Suprapubic skin (tissue), 4 donors: ENCODE data around the gene ANKRD30A. TPM values are rescaled to one million over a fixed set of nuclear protein-coding genes. Genes with fewer than 3 reads are reported as not detected.
"Not testable (repeated sequence)": the region's sequence is repeated elsewhere in the genome, so short reads cannot be mapped to it uniquely, and the experiment has no call there.

Source experiments
- DNase-seq, 2 donors: peaks; one replicate each; pipeline ENCODE4 v3.0.0-alpha.2; 2019; ENCODE audit warnings: low spot score in 2 of 2
- H3K27ac ChIP-seq: fragments of 200-600 bp; sonication (generic); one replicate; pipeline ENCODE4 v1.5.1; 2019
- H3K27me3 ChIP-seq: fragments of 200-600 bp; sonication (generic); one replicate; pipeline ENCODE4 v1.5.1; 2019
- H3K36me3 ChIP-seq: fragments of 200-600 bp; sonication (generic); one replicate; pipeline ENCODE4 v1.5.1; 2019
- H3K4me1 ChIP-seq: fragments of 200-600 bp; sonication (generic); one replicate; pipeline ENCODE4 v1.5.1; 2019
- H3K4me3 ChIP-seq: fragments of 200-600 bp; sonication (generic); one replicate; pipeline ENCODE4 v1.5.1; 2019; ENCODE audit warnings: mild to moderate bottlenecking
- H3K9me3 ChIP-seq: fragments of 200-600 bp; sonication (generic); one replicate; pipeline ENCODE4 v1.5.1; 2019
- EP300 ChIP-seq: sonication (generic); formaldehyde crosslinking; IDR thresholded peaks from one replicate; pipeline ENCODE4 v1.6.1; 2017; ENCODE audit warnings: antibody characterized with exemption
- POLR2A ChIP-seq, 2 donors: fragments of 450-650 bp; IDR thresholded peaks; one replicate each; pipeline ENCODE4 v1.6.1; 2017; ENCODE audit warnings: antibody characterized with exemption in 2 of 2, mild to moderate bottlenecking in 2 of 2, moderate library complexity in 2 of 2
- POLR2AphosphoS5 ChIP-seq, 3 donors: sonication (generic); formaldehyde crosslinking; IDR thresholded peaks; one replicate each; pipeline ENCODE4 v1.6.1; 2017; ENCODE audit warnings: antibody characterized with exemption in 3 of 3
- WGBS: methylation state at CpG from one replicate; pipeline ENCODE4 v1.1.5; 2018; 5-methylcytosine and 5-hydroxymethylcytosine counted together
- total RNA-seq, 4 donors: library from RNA; depleted of rRNA; stranded (reverse); fragments of >200 nt; gene quantifications; one replicate each; pipeline ENCODE4 v1.1.0, GENCODE V29; 2016
- TF ChIP-seq, protein P1 (sequence below), 2 donors: fragments of 200-600 bp in 1 of 2; fragments of 450-650 bp in 1 of 2; sonication (generic) in 1 of 2; IDR thresholded peaks; one replicate each; pipeline ENCODE4 v1.5.1; 2016 to 2019; ENCODE audit warnings: antibody characterized with exemption in 2 of 2, mild to moderate bottlenecking in 1 of 2, moderate library complexity in 1 of 2

Gene ANKRD30A
- total RNA-seq, 4 donors from 2014 or later = 0.24 TPM; not detected in 3

DNA sequence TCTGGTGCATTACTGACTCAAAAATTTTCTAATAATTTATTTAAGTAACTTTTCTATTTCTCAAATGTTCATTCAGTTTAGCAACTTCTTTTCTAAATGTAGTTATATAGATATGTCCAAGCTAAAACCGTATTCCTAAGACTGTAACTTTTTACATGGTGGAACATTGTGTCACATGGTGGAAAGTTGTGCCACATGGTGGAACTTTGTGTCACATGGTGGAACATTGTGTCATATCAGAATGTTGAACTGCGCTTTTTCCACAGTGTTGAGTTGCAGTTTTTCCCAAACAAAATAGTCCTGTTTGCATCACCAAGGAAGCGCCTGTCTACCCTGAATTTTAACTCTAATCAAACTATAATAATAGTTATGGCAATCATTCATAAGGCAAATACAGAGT lies 109.3 kb downstream of the ANKRD30A start:
- H3K4me1 ChIP-seq = no peaks in the 10 kb centered on the region

DNA sequence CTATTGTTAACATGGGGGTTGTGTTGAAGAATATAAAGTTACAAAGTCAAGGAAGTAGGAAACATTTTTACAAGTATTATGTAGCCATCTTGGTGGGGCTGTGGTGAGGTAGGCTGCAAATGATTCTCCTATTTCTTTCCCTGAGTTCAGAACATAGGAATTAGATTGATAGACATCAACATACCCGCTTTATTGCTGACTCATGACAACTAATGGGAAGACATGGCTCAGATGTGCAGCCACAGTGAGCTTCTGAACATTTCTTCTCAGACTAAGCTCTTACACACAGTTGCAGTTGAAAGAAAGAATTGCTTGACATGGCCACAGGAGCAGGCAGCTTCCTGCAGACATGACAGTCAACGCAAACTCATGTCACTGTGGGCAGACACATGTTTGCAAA lies 110.7 kb downstream of the ANKRD30A start:
- TF ChIP-seq POLR2AphosphoS5 (IDR thresholded peaks at IDR 0.05) = no peak
- TF ChIP-seq, protein P1, sequence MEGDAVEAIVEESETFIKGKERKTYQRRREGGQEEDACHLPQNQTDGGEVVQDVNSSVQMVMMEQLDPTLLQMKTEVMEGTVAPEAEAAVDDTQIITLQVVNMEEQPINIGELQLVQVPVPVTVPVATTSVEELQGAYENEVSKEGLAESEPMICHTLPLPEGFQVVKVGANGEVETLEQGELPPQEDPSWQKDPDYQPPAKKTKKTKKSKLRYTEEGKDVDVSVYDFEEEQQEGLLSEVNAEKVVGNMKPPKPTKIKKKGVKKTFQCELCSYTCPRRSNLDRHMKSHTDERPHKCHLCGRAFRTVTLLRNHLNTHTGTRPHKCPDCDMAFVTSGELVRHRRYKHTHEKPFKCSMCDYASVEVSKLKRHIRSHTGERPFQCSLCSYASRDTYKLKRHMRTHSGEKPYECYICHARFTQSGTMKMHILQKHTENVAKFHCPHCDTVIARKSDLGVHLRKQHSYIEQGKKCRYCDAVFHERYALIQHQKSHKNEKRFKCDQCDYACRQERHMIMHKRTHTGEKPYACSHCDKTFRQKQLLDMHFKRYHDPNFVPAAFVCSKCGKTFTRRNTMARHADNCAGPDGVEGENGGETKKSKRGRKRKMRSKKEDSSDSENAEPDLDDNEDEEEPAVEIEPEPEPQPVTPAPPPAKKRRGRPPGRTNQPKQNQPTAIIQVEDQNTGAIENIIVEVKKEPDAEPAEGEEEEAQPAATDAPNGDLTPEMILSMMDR (IDR thresholded peaks at IDR 0.05) = no peak
- no peak for TF ChIP-seq POLR2A (IDR thresholded peaks at IDR 0.05)
- no peak for TF ChIP-seq EP300
- Histone ChIP-seq H3K27ac (no peak overlapping the region), H3K4me3 (no peak overlapping the region), H3K4me1 (no peaks in the 10 kb centered on the region), H3K27me3 (no peaks in the 10 kb centered on the region), H3K9me3 (no peaks in the 10 kb centered on the region), H3K36me3 (no peaks in the 10 kb centered on the region)
- WGBS = 78% methylated on average over 2 of the region's 2 CpGs
- DNase-seq = no peak

More for the DNA sequence above, 109.3 kb downstream of the ANKRD30A start:
- DNase-seq = no peak
- Histone ChIP-seq H3K9me3 (no peaks in the 10 kb centered on the region), H3K27ac (no peak overlapping the region), H3K4me3 (no peak overlapping the region), H3K27me3 (no peaks in the 10 kb centered on the region), H3K36me3 (no peaks in the 10 kb centered on the region)
- TF ChIP-seq, protein P1 (IDR thresholded peaks at IDR 0.05) = no peak
- TF ChIP-seq POLR2A (IDR thresholded peaks at IDR 0.05) (no peak), EP300 (no peak), POLR2AphosphoS5 (IDR thresholded peaks at IDR 0.05) (no peak)
- WGBS = 85% methylated on average over 3 of the region's 3 CpGs

DNA sequence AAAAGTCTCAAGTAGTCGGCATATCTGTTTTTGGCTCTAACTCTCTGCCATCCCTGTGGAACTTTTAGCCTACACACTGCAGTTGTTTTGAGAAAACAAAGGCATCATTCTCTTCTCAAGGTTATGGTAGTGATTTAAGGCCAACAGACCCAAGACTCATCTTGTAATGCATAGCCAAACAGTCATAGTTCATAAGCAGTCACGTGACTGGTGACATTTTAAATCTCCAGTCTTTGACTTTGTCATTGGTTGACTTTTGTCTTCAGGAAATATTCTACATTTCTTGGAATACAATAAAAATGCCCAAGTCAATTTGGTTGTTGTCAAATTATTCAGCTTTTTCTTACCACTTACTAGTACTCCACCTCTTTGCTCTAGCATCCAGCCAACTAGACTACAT lies 114.8 kb downstream of the ANKRD30A start:
- Histone ChIP-seq H3K27ac (no peak overlapping the region), H3K36me3 (no peaks in the 10 kb centered on the region), H3K27me3 (no peaks in the 10 kb centered on the region), H3K4me3 (no peak overlapping the region), H3K4me1 (no peaks in the 10 kb centered on the region), H3K9me3 (no peaks in the 10 kb centered on the region)
- 60% methylated on average over 2 of the region's 2 CpGs for WGBS
- no peak for DNase-seq
- TF ChIP-seq POLR2A (IDR thresholded peaks at IDR 0.05) = no peak
- no peak for TF ChIP-seq EP300
- no peak for TF ChIP-seq POLR2AphosphoS5 (IDR thresholded peaks at IDR 0.05)
- TF ChIP-seq, protein P1 (IDR thresholded peaks at IDR 0.05) = no peak

DNA sequence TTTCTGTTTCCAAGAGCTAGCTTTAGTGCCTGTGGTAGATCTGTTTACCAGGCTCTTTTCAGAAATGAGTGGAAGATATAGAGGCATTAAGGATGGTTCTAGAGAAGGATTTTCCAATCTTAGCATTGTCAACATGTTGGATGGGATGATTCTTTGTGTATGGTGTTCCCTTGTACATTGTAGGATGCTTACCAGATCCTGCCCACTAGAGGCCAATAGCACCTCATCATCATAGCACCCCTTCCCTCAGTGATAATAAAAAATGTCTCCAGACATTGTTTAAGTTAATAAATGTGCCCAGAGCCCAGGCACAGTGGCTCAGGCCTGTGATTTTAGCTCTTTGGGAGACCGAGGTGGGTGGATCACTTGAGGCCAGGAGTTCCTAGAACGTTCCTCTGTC lies 121.2 kb downstream of the ANKRD30A start:
- no peaks in the 10 kb centered on the region for H3K27me3 ChIP-seq
- DNase-seq = no peak
- H3K27ac ChIP-seq = no peak overlapping the region
- no peak overlapping the region for H3K4me3 ChIP-seq
- no peaks in the 10 kb centered on the region for H3K9me3 ChIP-seq
- no peaks in the 10 kb centered on the region for H3K4me1 ChIP-seq
- 77% methylated on average over 2 of the region's 2 CpGs for WGBS
- H3K36me3 ChIP-seq = no peaks in the 10 kb centered on the region
- TF ChIP-seq POLR2A (IDR thresholded peaks at IDR 0.05) (no peak), EP300 (no peak), POLR2AphosphoS5 (IDR thresholded peaks at IDR 0.05) (no peak)
- TF ChIP-seq, protein P1 (IDR thresholded peaks at IDR 0.05) = no peak

DNA sequence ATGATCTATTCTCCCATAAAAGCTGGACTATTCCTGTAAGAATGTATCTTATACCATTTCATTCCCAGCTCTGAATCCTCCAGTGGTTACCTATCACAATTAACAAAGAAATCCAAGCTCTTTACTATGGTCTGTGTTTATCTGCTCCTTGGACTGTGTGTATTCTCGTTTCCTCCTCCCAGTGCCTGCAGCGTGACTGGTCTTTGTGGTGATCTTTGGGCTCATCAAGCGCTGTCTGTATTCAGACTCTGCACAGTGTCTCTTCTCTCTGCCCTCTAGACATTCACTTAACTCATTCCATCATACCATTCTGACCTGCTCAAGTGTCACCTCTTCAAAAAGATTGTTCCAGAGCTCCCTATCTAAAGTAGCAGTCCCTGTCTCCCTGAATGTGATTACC lies 130.4 kb downstream of the ANKRD30A start:
- 58% methylated on average over 3 of the region's 3 CpGs for WGBS
- not testable (repeated sequence) for H3K4me1 ChIP-seq, H3K4me3 ChIP-seq, DNase-seq, H3K36me3 ChIP-seq, H3K9me3 ChIP-seq, H3K27ac ChIP-seq, H3K27me3 ChIP-seq

DNA sequence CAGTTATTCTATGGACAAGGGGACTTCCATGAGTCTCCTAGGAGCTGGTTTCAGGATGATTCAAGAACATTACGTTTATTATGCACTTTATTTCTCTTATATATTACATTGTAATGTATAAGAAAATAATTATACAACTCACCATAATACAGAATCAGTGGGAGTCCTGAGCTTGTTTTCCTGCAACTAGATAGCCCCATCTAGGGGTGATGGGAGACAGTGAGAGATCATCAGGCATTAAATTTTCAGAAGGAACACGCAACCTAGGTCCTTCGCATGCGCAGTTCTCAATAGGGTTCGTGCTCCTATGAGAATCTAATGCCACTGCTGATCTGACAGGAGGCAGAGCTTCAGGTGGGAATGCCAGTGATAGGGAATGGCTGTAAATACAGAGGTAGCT lies 137.9 kb downstream of the ANKRD30A start:
- H3K4me3 ChIP-seq = no peak overlapping the region
- H3K27ac ChIP-seq = no peak overlapping the region
- H3K36me3 ChIP-seq = no peaks in the 10 kb centered on the region
- 64% methylated on average over 5 of the region's 5 CpGs for WGBS
- H3K4me1 ChIP-seq = no peaks in the 10 kb centered on the region
- H3K27me3 ChIP-seq = no peaks in the 10 kb centered on the region
- TF ChIP-seq POLR2A (IDR thresholded peaks at IDR 0.05) (no peak), POLR2AphosphoS5 (IDR thresholded peaks at IDR 0.05) (no peak), EP300 (no peak)
- TF ChIP-seq, protein P1 (IDR thresholded peaks at IDR 0.05) = no peak
- no peak for DNase-seq
- H3K9me3 ChIP-seq = no peaks in the 10 kb centered on the region
